Hepatocyte (in vitro differentiated cells): ENCODE data around the gene C13orf42.

Source experiments
- EZH2 ChIP-seq: fragments of 200-600 bp; sonication (generic); IDR thresholded peaks from 2 replicates; pipeline ENCODE4 v1.6.1; 2016; ENCODE audit warnings: antibody characterized with exemption, mild to moderate bottlenecking, borderline replicate concordance
- EZH2phosphoT487 ChIP-seq: fragments of 200-600 bp; sonication (generic); IDR thresholded peaks from one replicate; pipeline ENCODE4 v1.6.1; 2018; ENCODE audit warnings: antibody characterized with exemption, mild to moderate bottlenecking, low read depth, moderate library complexity; ENCODE audit not compliant: unreplicated experiment, severe bottlenecking
- TF ChIP-seq, protein P1 (sequence below): fragments of 200-600 bp; sonication (generic); IDR thresholded peaks from 2 replicates; pipeline ENCODE4 v1.5.1; 2016; ENCODE audit warnings: antibody characterized with exemption, mild to moderate bottlenecking; ENCODE audit not compliant: poor library complexity

DNA sequence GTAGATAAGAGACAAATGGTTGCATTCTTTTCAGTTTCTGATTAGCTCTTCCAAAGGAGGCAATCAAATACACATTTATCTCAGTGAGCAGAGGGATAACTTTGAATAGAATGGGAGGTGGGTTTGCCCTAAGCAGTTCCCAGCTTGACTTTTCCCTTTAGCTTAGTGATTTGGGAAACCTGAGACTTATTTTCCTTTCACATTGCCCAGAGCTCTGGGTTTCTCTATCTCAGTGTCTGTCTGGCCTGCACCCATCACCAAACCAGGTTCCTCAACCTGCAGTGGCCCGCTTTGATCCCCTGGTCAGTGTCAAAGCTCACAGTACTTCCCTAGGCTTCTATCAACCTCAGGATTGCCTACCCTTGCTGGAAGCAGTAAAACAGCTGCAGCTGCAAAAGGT, 35.6 kb upstream of the C13orf42 start:
- TF ChIP-seq, protein P1, sequence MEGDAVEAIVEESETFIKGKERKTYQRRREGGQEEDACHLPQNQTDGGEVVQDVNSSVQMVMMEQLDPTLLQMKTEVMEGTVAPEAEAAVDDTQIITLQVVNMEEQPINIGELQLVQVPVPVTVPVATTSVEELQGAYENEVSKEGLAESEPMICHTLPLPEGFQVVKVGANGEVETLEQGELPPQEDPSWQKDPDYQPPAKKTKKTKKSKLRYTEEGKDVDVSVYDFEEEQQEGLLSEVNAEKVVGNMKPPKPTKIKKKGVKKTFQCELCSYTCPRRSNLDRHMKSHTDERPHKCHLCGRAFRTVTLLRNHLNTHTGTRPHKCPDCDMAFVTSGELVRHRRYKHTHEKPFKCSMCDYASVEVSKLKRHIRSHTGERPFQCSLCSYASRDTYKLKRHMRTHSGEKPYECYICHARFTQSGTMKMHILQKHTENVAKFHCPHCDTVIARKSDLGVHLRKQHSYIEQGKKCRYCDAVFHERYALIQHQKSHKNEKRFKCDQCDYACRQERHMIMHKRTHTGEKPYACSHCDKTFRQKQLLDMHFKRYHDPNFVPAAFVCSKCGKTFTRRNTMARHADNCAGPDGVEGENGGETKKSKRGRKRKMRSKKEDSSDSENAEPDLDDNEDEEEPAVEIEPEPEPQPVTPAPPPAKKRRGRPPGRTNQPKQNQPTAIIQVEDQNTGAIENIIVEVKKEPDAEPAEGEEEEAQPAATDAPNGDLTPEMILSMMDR, result no peak
- no peak for TF ChIP-seq EZH2phosphoT487
- TF ChIP-seq EZH2, result no peak
